Measurements from ENCODE around the gene PTPRR.

The PTPRR gene, protein sequence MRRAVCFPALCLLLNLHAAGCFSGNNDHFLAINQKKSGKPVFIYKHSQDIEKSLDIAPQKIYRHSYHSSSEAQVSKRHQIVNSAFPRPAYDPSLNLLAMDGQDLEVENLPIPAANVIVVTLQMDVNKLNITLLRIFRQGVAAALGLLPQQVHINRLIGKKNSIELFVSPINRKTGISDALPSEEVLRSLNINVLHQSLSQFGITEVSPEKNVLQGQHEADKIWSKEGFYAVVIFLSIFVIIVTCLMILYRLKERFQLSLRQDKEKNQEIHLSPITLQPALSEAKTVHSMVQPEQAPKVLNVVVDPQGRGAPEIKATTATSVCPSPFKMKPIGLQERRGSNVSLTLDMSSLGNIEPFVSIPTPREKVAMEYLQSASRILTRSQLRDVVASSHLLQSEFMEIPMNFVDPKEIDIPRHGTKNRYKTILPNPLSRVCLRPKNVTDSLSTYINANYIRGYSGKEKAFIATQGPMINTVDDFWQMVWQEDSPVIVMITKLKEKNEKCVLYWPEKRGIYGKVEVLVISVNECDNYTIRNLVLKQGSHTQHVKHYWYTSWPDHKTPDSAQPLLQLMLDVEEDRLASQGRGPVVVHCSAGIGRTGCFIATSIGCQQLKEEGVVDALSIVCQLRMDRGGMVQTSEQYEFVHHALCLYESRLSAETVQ

DNA sequence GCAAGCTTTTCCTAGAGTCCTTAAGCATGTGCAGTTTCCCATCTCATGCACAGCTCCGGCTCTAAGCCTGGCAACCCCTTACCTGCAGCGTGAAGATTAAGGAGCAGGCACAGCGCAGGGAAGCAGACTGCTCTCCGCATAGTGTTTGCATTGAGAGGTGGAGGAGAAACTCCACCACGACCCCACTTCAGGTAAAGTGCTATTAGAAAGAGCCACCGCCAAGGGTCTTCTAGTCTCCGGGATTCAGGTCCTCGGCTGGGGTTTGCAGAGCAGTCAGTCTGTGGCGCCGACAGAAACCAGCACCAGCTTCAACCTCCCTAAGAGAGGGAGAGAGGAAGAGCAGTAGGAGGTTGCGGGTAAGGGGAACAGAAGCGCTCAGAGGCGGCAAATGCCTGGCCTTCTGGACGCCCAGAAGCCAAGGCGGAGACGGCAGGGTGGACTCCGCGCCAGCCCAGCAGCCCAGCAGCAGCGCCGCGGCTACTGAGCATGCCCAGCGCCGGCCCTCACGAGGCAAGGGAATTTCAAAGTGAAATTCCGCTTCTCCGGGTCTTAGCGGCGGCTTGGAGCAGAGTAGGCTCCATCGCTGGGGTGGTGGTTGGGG is at the start of gene PTPRR:
Gene PTPRR (minus strand): TSS at position 488 of the 601 bp plus-strand sequence. CDS start 348 bp downstream, at position 140.
- DNase-seq (ENCODE audit: low spot score), result no peak

DNA sequence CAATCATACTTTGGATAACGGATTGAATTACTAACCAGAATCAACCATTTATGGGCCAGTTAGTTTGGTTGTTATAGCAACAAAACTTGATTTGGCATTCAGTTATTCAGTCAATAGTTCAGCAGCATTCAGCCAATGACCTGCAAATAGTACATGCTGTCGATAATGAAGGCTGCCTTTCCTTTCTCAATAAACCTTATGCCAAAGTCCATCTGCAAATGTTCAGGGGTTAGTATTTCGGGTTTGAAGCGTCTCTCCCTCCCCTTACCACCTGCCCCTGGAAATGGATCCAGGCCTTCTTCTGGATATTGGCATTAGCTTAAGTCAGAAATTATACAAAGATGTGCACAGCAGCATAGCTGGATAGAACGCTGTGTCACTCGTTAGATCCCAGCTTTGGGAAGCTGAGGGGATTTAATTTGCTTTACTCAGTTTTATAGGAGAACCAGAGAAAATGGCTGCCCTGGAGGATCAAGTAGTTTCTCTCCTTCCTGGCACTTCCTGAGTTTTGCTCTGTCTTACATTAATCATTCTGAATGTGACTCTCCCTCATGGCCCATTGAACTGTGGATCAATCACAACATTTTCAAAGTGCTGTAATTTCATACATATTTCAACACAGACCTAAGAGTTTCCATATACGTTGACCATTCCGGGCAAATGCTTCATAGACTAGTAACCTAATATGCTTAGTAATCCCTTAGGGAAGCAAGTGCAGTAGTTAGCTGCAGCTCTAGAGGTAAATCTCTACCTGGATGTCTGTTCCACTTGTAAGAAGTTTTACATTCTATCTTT is 46.7 kb upstream of the PTPRR start:
- DNase-seq (ENCODE audit: low spot score), result no peak

DNA sequence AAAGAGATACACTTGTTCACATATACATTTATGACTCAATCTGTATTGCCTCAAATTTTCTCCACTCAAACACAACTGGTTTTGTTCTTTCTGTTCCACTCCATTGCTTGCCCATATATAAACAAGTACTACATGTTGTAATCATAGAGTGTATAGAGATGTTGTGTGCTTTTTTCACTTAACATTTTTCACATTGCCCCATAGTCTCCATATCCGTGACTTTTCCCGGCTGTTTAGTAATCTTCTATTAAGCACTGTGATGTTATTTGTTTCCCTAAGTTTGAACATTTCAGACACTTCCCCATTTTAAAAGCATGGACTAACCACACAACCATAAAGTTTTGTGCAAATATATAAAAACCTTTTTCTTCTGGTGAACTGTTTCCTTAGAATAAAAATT is 45.5 kb upstream of the PTPRR start:
- DNase-seq (ENCODE audit: low spot score), result no peak

DNA sequence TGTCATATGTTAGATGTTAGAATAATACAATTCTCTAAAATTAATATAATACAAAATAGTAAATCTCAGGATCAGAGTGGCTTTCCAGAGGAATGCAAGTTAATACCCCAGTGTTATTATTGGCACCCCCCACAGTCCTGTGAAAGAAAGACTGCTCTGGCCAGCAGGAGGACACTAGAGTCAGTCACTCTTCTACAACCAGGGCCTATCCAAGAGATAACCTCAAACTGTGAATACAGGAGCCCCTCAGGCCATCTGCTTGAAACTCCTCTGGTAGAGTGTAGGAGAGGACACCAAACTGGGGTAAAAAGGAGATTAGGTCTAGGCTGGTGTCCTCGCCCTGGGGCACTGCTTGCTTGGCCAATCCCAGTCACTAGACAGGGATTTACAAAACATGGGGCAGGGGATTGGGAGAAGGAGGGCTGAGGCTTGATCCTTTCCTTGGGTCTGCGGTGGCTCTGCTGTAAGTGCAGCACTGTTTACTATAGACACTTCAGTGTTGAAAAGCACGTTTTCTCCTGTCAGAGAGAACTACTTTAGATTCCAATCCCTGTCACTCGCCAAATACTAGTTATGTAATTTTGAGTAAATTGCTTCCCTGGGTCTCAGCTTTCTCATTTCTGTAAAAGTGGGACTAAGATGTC is 44.5 kb upstream of the PTPRR start:
- no peak for DNase-seq (ENCODE audit: low spot score)

DNA sequence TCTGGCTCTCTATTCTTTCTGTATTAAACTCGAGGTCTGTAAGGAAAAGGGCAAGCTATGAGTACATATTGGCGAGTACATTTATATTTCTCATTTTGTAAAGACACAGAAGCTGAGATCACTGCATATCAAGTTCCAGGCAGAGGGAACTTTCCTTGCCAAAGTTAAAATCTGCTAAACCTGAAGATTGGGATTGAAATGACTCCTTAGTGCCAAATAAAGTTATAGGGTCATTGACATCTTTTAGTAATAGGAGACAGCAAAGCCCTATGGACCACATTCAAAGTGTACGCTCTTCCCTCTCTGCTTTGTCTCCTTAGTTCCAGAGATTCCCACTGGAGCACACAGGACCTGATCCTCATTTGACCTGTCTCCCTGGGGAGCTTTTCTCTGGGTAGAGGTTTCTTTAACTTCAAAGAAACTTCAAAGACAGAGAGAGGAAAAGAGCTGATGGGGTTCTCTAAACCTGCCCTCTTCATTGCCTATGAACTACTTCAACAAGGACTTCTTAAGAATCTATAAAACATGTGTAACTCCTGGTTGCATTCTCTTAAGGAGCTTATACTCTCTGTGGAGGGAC is 42.6 kb upstream of the PTPRR start:
- DNase-seq (ENCODE audit: low spot score), result no peak

DNA sequence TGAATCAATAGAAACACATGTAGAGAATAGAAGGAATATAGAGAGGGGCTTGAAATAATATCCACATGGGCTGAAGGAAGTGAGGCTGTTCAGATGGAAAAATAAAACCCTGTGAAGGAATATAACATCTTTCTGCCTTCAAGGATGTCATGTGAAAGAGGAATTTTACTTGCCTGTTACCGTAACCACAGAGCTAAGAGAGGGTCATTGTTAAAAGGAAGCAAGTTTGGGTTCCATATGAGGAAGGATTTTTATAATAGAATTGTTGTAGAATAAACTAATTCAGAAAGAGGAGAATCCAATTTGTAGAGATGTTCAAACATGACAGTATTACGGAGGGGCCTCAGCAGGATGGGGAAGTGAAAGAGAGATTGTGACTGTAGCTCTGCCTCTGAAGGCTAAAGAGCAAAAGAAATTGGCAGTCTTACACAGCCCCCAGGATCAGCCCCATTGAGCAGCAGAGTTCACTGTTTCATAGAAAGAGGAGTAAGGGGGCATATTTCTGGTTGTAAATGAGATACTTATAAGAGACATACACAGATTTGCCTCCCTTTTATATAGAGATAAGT is 41.8 kb upstream of the PTPRR start:
- DNase-seq (ENCODE audit: low spot score), result no peak

DNA sequence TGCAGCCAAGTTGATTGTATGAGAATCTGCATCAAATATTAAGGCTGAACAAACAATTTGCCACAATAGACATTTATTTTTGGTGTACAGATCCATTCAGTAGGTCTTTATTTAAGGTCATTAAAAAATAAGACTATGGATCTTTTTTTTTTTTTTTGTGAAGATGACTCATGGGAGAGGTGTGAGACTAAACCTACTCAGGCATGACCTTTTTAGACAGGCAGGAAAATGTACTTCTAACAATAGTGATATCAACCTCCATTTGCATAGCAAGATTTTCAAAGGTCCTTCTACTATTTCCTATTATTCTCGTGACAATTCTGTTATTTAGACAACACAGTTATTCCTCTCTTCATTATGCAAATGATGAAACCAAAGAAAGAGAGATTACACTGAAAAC is 39.9 kb upstream of the PTPRR start:
- no peak for DNase-seq (ENCODE audit: low spot score)

DNA sequence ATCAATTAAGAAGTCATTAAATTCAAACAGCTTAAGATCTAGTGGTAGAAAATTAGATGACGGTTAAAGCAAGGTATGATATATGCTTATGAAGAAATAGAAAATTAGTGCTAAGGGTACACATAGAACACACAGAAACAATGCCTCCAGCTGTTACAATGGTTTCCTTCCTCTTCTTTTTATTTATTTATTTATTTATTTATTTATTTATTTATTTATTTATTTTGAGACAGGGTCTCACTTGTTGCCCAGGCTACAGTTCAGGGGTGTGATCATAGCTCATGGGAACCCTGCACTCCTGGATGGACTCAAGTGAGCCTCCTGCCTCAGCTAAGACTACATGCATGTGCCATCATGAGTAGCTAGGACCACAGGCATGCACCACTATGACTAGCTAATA is 34.9 kb upstream of the PTPRR start:
- DNase-seq (ENCODE audit: low spot score), result no peak

DNA sequence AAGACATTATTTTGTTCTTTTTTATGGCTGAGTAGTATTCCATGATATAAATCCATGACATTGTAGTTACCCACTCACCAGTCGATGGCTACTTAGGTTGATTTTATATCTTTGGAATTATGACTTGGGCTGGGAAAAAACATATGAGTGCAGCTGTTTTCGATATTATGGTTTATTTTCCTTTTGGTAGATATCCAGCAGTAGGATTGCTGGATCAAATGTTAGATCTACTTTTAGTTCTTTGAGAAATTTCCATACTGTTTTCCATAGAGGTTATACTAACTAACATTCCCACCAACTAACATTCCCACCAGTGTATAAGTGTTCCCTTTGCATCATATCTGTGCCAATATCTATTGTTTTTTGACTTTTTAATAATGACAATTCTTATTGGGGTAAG is 29.9 kb upstream of the PTPRR start:
- no peak for DNase-seq (ENCODE audit: low spot score)

DNA sequence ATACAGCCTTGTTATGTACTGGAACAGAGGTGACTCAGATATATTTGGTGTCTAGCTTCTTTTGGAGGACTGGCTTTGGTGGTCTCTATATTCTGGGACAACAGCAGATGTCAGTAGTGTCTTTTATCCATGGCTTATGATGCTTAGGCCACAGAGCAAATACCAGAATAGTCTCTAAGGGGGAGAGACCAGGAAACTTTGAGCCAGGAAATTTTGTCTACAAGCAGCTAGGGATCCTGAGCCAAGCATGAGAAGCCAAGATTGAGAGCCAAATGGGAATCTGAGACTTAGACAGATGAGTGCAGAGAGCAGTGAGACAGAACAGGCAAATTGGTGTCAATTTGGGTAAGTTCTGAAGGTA is 28.4 kb upstream of the PTPRR start:
- DNase-seq (ENCODE audit: low spot score), result no peak

DNA sequence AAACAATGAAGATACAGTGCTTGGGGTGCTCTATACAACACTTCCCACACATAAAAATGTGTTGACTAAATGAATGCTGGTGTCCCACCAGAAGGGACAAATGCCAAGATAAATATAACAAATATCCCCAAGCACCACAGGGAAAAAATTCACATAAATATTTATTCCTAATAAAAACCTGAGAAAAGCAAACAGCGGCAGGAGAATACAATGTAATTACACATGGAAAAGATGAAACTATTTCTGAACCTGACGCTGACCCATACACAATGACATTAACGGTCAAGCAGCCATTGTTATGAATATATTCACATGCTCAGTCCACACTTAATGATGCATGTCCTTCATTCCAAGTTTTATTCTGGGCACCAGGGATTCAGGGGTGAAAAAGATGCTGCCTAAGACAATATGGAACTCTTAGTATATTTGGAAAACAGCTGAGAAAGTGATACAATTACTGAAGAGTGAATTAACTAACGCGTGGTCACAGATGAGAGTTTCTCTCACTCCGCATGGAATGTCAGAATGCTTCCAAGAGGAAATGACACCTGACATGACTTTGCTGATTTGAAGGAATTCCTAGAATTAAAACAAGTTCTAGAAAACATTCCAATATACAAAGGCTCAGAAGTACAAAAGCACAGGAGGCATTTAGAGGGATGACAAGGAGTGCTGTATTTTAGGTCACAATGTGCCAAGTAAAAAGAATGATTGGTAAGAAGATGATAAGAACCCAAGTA is 27.9 kb upstream of the PTPRR start:
- DNase-seq (ENCODE audit: low spot score), result no peak

DNA sequence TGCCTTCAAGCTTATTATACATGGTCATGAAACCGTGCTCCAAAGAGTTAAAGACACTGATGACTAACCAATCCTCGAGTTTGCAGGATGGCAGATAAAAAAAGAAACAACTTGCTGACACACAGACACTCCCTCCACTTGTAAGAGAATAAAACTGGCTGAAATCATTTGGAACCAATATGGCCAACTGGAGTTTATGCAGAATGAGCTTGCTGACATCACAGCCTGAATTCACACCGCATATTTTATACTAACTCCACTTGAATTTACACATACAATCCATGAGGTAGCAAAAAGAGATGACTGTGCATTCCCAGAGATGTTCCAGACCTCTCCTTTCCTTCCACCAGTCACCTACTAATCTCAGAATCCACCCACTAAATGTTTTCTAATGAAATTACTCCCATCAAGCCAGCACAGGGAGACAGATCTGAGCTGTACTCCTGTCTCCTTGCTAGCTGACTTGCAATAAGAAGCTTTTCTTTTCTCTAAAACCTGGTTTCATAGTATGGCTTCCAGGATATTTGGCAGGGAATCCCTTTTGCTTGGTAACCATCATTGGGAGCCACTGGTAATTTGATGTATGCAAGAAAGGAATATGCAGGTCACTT is 15.8 kb upstream of the PTPRR start:
- no peak for DNase-seq (ENCODE audit: low spot score)

DNA sequence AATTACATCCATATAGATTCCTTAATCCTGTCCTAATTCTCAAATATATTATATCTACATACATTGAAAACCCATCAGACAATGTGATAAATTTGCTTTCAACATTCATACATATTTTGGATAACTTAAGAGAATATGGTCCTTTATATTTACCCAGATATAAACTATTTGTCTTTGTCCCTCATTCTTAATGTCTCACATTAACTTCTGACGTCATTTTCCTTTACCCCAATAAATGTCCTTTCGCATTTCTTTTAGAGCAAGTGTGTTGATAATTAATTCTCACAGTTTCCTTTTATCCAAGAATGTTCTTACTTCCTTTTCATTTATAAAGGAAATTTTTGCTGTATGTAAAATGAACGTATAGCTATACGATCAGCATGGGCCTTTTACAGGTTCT is 12.6 kb upstream of the PTPRR start:
- no peak for DNase-seq (ENCODE audit: low spot score)

DNA sequence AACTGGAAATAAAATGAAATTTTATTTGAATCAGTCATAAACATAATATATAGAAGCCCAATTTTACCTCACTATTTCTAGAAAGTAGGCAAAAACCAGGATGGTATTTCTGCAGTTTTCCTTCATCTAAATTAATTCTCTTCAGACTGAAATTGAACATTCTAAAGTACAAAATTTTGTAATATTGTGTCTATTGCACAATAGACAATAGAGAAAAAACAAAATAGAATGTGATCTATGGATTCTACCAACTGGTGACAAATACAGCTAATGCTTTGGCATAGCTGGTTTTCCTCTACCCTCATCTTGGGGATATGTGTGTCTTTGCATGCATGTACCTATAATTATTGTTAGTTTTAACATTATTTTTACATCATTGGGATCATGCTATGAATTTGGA is 8.5 kb upstream of the PTPRR start:
- DNase-seq (ENCODE audit: low spot score), result no peak

DNA sequence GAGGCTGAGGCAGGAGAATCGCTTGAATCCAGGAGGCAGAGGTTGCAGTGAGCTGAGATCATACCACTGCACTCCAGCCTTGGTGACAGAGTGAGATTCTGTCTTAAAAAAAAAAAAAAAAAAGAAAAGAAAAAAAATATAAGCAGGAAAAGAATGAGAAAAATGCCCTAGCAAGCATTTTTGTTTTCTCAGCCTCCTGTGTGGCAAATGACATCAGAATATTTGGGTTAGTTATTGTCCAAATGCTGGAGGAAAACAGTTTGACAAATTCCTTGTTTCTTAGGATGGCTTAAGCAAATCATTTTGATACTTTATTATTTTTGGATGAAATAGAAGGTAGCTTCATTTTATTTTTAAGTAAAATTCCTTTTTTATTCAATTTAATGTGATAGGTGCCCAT is 7.5 kb upstream of the PTPRR start:
- DNase-seq (ENCODE audit: low spot score), result no peak

DNA sequence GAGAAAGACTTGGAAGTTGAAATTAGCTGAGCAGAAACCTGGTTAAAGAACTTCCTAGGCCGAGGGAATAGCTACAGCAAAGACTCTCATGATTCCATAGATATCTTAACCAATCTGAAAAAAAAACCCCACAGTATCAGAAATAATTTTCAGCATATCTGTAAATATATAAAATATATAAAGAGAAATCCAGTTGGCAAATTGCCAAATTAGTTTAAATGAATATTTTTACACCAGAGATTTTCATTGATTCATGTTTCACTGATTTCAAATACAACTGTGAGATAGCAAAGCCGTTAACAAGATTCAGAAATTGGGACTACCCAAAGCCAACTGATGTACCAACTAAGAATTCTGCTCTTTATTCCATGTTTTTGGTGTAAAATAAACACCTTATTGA is 6.8 kb upstream of the PTPRR start:
- DNase-seq (ENCODE audit: low spot score), result no peak

DNA sequence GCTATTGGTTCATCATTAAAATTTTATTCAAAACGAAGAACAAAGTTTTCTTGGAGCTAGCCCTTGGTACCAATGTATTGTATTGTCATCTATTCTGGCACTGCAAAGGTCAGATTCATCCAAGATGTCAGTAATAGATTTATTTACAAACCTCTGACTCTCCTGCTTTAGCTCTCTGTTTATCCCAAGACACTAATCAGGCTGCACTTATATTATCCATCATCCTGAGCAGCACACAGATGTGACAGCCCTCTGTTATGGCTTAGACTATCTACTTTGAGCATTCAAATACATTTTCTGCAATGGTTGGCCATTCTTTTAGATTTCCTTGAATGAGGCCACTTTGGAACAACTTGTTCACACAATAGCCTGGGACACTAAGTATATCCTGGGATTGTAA is 5.0 kb upstream of the PTPRR start:
- DNase-seq (ENCODE audit: low spot score), result no peak

DNA sequence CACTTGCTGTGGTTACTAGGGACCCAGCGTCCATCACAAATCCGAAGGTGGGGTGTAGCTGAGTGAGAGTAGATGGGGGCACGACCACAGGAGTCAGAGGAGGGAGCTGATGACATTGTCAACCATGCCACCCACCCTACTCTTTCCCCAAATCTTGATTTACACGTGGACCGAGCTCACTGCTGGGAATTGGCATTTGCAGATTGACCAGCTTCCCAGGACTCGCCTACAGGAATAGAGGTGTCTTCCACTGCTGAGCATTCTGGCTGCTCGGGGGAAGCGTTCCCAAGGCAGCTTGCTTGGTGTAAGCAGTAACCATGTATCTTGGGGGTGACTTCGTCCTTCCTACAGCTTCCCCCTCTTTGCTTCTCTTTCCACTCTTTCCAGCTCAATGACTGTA is 353 bp upstream of the PTPRR start:
- DNase-seq (ENCODE audit: low spot score), result no peak

DNA sequence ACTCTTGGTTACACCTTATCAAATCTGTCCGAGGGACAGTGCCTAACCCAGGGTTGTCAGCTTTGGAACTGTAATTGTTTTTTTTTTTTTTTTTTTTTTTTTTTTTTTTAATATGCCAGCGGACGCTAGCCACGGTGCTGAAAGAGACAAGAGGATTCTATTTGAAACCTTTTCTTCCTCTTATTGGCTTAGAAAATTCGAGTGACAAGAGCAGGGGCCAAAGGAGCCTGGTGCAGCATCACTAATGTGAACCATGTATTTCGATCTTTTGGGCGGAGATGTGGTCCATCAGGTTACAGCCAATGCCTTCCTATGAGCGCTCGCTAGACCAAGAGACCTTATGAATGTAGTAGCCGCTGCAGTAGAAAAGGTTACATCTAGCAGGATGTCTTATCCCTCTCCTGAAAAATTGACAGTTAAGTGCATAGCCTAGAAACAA is 922 bp downstream of the PTPRR start:
- DNase-seq (ENCODE audit: low spot score), result peak; percentile 22

DNA sequence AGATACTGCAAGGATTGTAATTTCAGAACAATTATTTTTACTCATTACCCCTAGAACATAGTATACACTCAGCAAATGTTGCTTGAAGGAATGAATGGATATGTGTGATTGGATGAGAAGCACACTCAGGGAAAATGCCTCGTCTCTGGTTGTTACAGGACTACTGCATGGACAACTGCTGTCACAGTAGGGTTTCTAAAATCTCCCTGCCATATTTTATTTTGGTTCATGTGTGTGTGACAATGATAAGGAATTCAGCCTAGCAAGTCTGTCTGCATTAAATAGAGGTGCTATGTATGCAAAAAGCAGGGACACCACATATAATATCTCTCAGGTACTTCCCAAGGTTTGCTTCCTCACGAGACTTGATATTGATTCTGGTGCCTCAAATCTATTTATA is 1.4 kb downstream of the PTPRR start:
- no peak for DNase-seq (ENCODE audit: low spot score)

All from AG08396 (cell line).